Activated T-helper 17 cell treated with anti-CD3 and anti-CD28 coated beads, Interleukin-2, amount 50 U/mL, for 72 hours (primary cell): Measurements from ENCODE around the gene CPA1. TPM values are rescaled to one million over a fixed set of nuclear protein-coding genes. Genes with fewer than 3 reads are reported as not detected.

Source experiments
- ATAC-seq: fragments of 150-1000 bp; cut with Tn5 transposase; replicated peaks from 2 replicates; pipeline ENCODE4 v1.10.0; 2021; ENCODE audit warnings: mild to moderate bottlenecking, moderate library complexity
- H3K27ac Mint-ChIP-seq: one replicate; pipeline ENCODE4 v1.8.0; 2022; ENCODE audit warnings: mixed read lengths
- H3K27me3 Mint-ChIP-seq: one replicate; pipeline ENCODE4 v1.8.0; 2022; ENCODE audit warnings: mixed read lengths
- H3K36me3 Mint-ChIP-seq: one replicate; pipeline ENCODE4 v1.8.0; 2022; ENCODE audit warnings: low read depth, mild to moderate bottlenecking, mixed read lengths
- H3K4me1 Mint-ChIP-seq: one replicate; pipeline ENCODE4 v1.8.0; 2022; ENCODE audit warnings: mixed read lengths
- H3K4me3 Mint-ChIP-seq: one replicate; pipeline ENCODE4 v1.8.0; 2022; ENCODE audit warnings: mild to moderate bottlenecking, mixed read lengths
- H3K9me3 Mint-ChIP-seq: one replicate; pipeline ENCODE4 v1.8.0; 2022; ENCODE audit warnings: mixed read lengths
- total RNA-seq, 2 donors: library from RNA; stranded (reverse); gene quantifications; one replicate each; pipeline ENCODE4 v1.2.3, GENCODE V29; 2022

The CPA1 gene
- total RNA-seq, 2 donors from 2014 or later, result not detected

DNA sequence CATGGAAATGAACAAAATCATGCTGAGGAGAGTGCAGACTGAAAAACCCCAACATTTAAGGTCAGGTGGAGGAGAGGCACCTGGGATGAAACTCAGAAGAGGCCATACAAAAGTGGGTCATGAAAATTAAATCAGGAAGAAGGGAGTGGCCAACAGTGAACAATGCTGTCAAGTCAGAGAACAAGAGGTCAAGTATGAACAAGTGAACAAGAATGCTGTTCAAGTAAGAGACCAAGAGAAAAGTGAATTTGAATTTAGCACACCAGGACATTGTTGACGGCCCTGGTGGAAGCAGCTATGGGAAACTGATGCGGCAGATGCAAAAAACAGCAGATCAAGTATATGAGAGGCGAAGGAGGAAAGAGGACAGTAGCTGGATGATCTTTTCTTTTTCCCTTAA is 52.6 kb downstream of the CPA1 start:
- Mint-ChIP-seq H3K36me3 (no peaks in the 10 kb centered on the region), H3K4me3 (no peak overlapping the region), H3K27ac (no peak overlapping the region), H3K4me1 (peaks cover 1% of the 10 kb centered on the region), H3K27me3 (no peaks in the 10 kb centered on the region), H3K9me3 (no peaks in the 10 kb centered on the region)
- ATAC-seq, result no peak

DNA sequence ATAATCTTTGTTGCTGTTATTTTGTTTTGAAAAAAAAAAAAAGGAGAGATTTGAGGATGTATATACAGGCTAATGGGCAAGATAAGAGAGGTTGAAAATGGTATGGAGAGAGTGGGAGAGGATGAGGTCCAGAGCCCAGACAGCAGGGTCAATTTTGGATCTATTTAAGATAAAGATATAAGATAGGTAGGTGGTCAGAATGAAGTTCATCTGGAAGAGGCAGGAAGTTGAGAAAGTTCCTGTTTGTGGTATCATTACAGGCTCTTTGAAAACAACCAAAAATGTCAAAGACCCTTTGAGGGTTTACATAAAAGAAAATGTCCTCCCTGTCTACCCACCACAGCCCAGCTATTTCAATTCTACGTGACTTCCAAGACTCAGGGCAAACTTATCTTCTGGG is 53.0 kb downstream of the CPA1 start:
- Mint-ChIP-seq H3K36me3 (no peaks in the 10 kb centered on the region), H3K27ac (no peak overlapping the region), H3K4me1 (peaks cover 5% of the 10 kb centered on the region), H3K4me3 (no peak overlapping the region), H3K9me3 (no peaks in the 10 kb centered on the region), H3K27me3 (no peaks in the 10 kb centered on the region)
- no peak for ATAC-seq

DNA sequence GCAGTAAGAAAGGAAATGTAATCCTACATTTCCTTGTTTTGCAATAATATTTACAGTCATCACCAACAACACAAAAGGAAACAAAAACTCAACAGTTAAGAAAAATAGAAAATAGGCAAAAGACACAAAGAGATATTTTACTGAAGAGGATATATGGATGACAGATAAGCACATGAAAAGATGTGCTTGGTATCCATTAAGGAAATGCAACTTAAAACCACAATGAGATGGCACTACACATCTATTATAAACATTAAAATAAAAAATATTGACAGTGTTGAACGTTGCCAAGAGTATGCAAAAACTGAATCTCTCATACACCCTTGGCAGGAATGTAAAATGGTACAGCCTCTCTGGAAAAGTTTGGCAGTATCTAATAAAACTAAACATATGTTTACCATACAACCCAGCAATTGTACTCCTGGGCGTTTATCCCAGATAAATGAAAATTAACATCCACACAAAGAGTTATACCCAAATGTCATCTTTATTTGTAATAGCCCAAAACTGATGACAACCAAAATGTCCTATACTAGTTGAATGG is 55.1 kb downstream of the CPA1 start:
- Mint-ChIP-seq H3K27ac (no peak overlapping the region), H3K36me3 (no peaks in the 10 kb centered on the region), H3K4me1 (peaks cover 12% of the 10 kb centered on the region), H3K4me3 (no peak overlapping the region), H3K27me3 (no peaks in the 10 kb centered on the region), H3K9me3 (no peaks in the 10 kb centered on the region)
- ATAC-seq, result no peak

DNA sequence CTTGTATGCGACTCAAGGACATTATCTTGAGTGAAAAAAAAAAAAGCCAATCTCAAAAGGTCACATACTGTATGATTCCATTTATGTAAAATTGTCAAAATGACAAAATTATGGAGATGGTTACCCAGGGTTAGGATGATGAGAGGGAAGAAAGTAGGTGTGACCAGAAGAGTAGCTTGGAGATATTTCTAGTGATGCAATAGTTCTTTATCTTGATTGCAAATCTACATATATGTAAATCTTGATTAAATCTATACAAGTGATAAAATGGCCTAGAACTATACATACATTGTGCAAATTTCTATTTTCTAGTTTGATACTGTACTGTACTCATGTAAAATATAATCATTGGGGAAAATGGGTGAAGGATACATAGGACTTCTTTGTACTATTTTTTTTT is 56.0 kb downstream of the CPA1 start:
- H3K9me3 Mint-ChIP-seq, result no peaks in the 10 kb centered on the region
- no peak overlapping the region for H3K4me3 Mint-ChIP-seq
- peaks cover 12% of the 10 kb centered on the region for H3K4me1 Mint-ChIP-seq
- no peaks in the 10 kb centered on the region for H3K27me3 Mint-ChIP-seq
- H3K27ac Mint-ChIP-seq, result no peak overlapping the region
- ATAC-seq, result no peak
- no peaks in the 10 kb centered on the region for H3K36me3 Mint-ChIP-seq

Other genes starting within 250 kb of the CPA1 start
- 10 to 100 TPM; 39.9 to 47.0 TPM for gene TMEM209, start 175.1 kb upstream of the CPA1 start, total RNA-seq
- gene SSMEM1, start 172.6 kb upstream of the CPA1 start, total RNA-seq, result not detected
- under 1 TPM in 1 of 2 donors, not detected in 1; 0.56 TPM for gene CPA2, start 113.6 kb upstream of the CPA1 start, total RNA-seq
- gene CPA4, start 87.3 kb upstream of the CPA1 start, total RNA-seq, result 1 to 10 TPM in 1 of 2 donors, under 1 TPM in 1; 0.22 to 4.1 TPM
- gene CPA5, start 35.7 kb upstream of the CPA1 start, total RNA-seq, result 10 to 100 TPM in 1 of 2 donors, 1 to 10 TPM in 1; 3.3 to 27.6 TPM
- 10 to 100 TPM in 1 of 2 donors, 1 to 10 TPM in 1; 8.3 to 14.0 TPM for gene CEP41, start 60.5 kb downstream of the CPA1 start, total RNA-seq
- 1 to 10 TPM in 1 of 2 donors, under 1 TPM in 1; 0.99 to 1.5 TPM for gene MEST, start 111.6 kb downstream of the CPA1 start, total RNA-seq